A549 (cell line): ENCODE data around the gene DSCAML1.

Experiments used
- CBX2 ChIP-seq: fragments of 200-600 bp; sonication (generic); IDR thresholded peaks from 2 replicates; pipeline ENCODE4 v1.6.1; 2016; ENCODE audit warnings: low read depth, mild to moderate bottlenecking, borderline replicate concordance
- CHD4 ChIP-seq: fragments of 200-600 bp; sonication (generic); IDR thresholded peaks from 2 replicates; pipeline ENCODE4 v1.6.1; 2016; ENCODE audit warnings: antibody characterized with exemption, mild to moderate bottlenecking, borderline replicate concordance
- ESRRA ChIP-seq: fragments of 150-350 bp; IDR thresholded peaks from 2 replicates; pipeline ENCODE4 v1.6.1; 2014; ENCODE audit warnings: mild to moderate bottlenecking, low read length, borderline replicate concordance
- FOSB ChIP-seq: fragments of 250-450 bp; sonication (Bioruptor Pico); IDR thresholded peaks from 2 replicates; pipeline ENCODE4 v1.5.0; 2020; ENCODE audit warnings: mild to moderate bottlenecking, moderate library complexity
- HOXA7 ChIP-seq: fragments of 250-450 bp; sonication (Bioruptor Pico); IDR thresholded peaks from 2 replicates; pipeline ENCODE4 v1.5.0; 2020; ENCODE audit warnings: mild to moderate bottlenecking, moderate library complexity
- PHF8 ChIP-seq: fragments of 200-600 bp; sonication (generic); IDR thresholded peaks from 2 replicates; pipeline ENCODE4 v1.6.1; 2016; ENCODE audit warnings: low read depth, mild to moderate bottlenecking, antibody characterized with exemption, moderate library complexity, borderline replicate concordance
- POLR2A ChIP-seq: IDR thresholded peaks from 2 replicates; pipeline ENCODE4 v1.6.1; 2012; ENCODE audit warnings: mild to moderate bottlenecking, low read length
- POLR2AphosphoS2 ChIP-seq: conservative IDR thresholded peaks from 2 replicates; pipeline ENCODE4 v1.6.1; 2012; ENCODE audit warnings: low read length, improper control_type of control experiment, inconsistent platforms
- RAD21 ChIP-seq, 2 experiments: fragments of >200 bp in 1 of 2; sonication (Bioruptor Twin) in 1 of 2; formaldehyde crosslinking in 1 of 2; IDR thresholded peaks in 1 of 2; conservative IDR thresholded peaks in 1 of 2; 2 replicates in 1 of 2; 3 replicates in 1 of 2; pipeline ENCODE4 v1.6.1; 2012 to 2018; ENCODE audit warnings: inconsistent platforms in 1 of 2
- TF ChIP-seq, protein P1 (sequence below): fragments of >200 bp; sonication (Bioruptor Twin); formaldehyde crosslinking; IDR thresholded peaks from 3 replicates; pipeline ENCODE4 v1.5.1; 2016
- TF ChIP-seq, protein P2 (sequence below): fragments of 450-650 bp; IDR thresholded peaks from 2 replicates; pipeline ENCODE4 v1.6.1; 2014; ENCODE audit warnings: antibody characterized with exemption
- TF ChIP-seq, protein P3 (sequence below): fragments of 150-350 bp; IDR thresholded peaks from 2 replicates; pipeline ENCODE4 v1.6.1; 2014; ENCODE audit warnings: low read depth, mild to moderate bottlenecking, low read length
- TF ChIP-seq, protein P4 (sequence below): fragments of >200 bp; sonication (Bioruptor Twin); formaldehyde crosslinking; IDR thresholded peaks from 3 replicates; pipeline ENCODE4 v1.6.1; 2016

DNA sequence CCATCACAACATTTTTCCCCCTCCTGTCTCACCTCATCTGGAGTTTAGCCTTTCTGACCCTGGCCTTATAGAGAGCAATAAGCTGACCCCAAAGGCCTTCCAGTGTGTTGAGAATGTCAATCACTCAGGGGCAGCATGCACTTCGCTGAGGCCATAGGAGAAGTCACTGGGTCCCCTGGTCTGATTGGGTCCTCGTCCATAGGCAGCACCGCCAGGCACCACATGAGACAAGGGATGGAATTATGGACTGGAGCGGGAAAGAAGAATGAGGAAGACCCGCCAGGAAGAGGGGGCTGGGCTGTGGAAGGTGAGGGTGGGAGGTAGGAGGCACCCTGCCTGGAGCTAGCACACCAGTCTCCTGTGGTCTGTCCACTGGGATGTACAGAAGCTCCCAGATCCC lies 72.9 kb downstream of the DSCAML1 start:
- TF ChIP-seq, protein P1, sequence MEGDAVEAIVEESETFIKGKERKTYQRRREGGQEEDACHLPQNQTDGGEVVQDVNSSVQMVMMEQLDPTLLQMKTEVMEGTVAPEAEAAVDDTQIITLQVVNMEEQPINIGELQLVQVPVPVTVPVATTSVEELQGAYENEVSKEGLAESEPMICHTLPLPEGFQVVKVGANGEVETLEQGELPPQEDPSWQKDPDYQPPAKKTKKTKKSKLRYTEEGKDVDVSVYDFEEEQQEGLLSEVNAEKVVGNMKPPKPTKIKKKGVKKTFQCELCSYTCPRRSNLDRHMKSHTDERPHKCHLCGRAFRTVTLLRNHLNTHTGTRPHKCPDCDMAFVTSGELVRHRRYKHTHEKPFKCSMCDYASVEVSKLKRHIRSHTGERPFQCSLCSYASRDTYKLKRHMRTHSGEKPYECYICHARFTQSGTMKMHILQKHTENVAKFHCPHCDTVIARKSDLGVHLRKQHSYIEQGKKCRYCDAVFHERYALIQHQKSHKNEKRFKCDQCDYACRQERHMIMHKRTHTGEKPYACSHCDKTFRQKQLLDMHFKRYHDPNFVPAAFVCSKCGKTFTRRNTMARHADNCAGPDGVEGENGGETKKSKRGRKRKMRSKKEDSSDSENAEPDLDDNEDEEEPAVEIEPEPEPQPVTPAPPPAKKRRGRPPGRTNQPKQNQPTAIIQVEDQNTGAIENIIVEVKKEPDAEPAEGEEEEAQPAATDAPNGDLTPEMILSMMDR: no peak
- TF ChIP-seq POLR2A (no peak), FOSB (no peak), HOXA7 (CRISPR knock-in tag) (no peak), CBX2 (no peak), POLR2AphosphoS2 (no peak), ESRRA (no peak), RAD21 (conservative IDR thresholded peaks at IDR 0.05 in 1 of 2, IDR thresholded peaks at IDR 0.05 in 1 of 2) (no peak), PHF8 (no peak), CHD4 (no peak)
- TF ChIP-seq, protein P2, sequence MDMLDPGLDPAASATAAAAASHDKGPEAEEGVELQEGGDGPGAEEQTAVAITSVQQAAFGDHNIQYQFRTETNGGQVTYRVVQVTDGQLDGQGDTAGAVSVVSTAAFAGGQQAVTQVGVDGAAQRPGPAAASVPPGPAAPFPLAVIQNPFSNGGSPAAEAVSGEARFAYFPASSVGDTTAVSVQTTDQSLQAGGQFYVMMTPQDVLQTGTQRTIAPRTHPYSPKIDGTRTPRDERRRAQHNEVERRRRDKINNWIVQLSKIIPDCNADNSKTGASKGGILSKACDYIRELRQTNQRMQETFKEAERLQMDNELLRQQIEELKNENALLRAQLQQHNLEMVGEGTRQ: no peak
- TF ChIP-seq, protein P3, sequence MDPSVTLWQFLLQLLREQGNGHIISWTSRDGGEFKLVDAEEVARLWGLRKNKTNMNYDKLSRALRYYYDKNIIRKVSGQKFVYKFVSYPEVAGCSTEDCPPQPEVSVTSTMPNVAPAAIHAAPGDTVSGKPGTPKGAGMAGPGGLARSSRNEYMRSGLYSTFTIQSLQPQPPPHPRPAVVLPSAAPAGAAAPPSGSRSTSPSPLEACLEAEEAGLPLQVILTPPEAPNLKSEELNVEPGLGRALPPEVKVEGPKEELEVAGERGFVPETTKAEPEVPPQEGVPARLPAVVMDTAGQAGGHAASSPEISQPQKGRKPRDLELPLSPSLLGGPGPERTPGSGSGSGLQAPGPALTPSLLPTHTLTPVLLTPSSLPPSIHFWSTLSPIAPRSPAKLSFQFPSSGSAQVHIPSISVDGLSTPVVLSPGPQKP: no peak
- TF ChIP-seq, protein P4, sequence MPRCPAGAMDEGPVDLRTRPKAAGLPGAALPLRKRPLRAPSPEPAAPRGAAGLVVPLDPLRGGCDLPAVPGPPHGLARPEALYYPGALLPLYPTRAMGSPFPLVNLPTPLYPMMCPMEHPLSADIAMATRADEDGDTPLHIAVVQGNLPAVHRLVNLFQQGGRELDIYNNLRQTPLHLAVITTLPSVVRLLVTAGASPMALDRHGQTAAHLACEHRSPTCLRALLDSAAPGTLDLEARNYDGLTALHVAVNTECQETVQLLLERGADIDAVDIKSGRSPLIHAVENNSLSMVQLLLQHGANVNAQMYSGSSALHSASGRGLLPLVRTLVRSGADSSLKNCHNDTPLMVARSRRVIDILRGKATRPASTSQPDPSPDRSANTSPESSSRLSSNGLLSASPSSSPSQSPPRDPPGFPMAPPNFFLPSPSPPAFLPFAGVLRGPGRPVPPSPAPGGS: no peak
